A549 (cell line): ENCODE results near the gene ONECUT3. TPM values are rescaled to one million over a fixed set of nuclear protein-coding genes. Genes with fewer than 3 reads are reported as not detected.

ENCODE experiments used
- ATAC-seq, 2 experiments: fragments of 200-7000 bp in 1 of 2; fragments of >200 bp in 1 of 2; cut with Nextera tagmentation in 1 of 2; cut with Tn5 transposase in 1 of 2; 3 replicates each; pipeline versions ENCODE4 v1.8.0 to v1.9.1; 2018 to 2020; ENCODE audit warnings: mild to moderate bottlenecking in 1 of 2, moderate library complexity in 1 of 2
- CTCF ChIA-PET: fragments of 300-600 bp; sonication (Branson Sonifier 250); formaldehyde crosslinking; extraction: SDS; loops from one replicate; lab custom pipeline; 2021; ENCODE audit warnings: antibody characterized with exemption, inconsistent platforms; lab: Yijun Ruan, JAX
- POLR2A ChIA-PET: fragments of 350-600 bp; formaldehyde crosslinking; extraction: SDS; loops from one replicate; lab custom pipeline; 2021; ENCODE audit warnings: antibody characterized with exemption, inconsistent platforms; lab: Yijun Ruan, JAX
- DNase-seq, 2 experiments: peaks; one replicate each; pipeline versions ENCODE4 v3.0.0 to v3.0.0-alpha.2; 2011 to 2016; ENCODE audit warnings: low read depth in 1 of 2, low spot score in 1 of 2
- FAIRE-seq: peaks from 2 replicates; lab custom pipeline; 2011; peaks lifted over from hg19 to GRCh38; lab: Jason Lieb, UNC
- H3K27ac ChIP-seq, 2 experiments: fragments of >200 bp; sonication (Bioruptor Twin); formaldehyde crosslinking; 3 replicates each; pipeline ENCODE4 v1.5.1; 2016 to 2017
- H3K4me1 ChIP-seq: fragments of >200 bp; sonication (Bioruptor Twin); formaldehyde crosslinking; 3 replicates; pipeline ENCODE4 v1.6.1; 2016
- H3K4me2 ChIP-seq: fragments of >200 bp; sonication (Bioruptor Twin); formaldehyde crosslinking; 3 replicates; pipeline ENCODE4 v1.6.1; 2016
- H3K4me3 ChIP-seq: fragments of >200 bp; sonication (Bioruptor Twin); formaldehyde crosslinking; 3 replicates; pipeline ENCODE4 v1.5.1; 2016
- H3K9me3 ChIP-seq: fragments of >200 bp; sonication (Bioruptor Twin); formaldehyde crosslinking; 3 replicates; pipeline ENCODE4 v1.6.1; 2016
- BCL3 ChIP-seq: fragments of >200 bp; sonication (Bioruptor Twin); formaldehyde crosslinking; IDR thresholded peaks from 3 replicates; pipeline ENCODE4 v1.6.1; 2016
- BHLHE40 ChIP-seq: IDR thresholded peaks from 2 replicates; pipeline ENCODE4 v1.6.1; 2012; ENCODE audit warnings: low read depth, low read length, inconsistent platforms
- CBX2 ChIP-seq: fragments of 200-600 bp; sonication (generic); IDR thresholded peaks from 2 replicates; pipeline ENCODE4 v1.6.1; 2016; ENCODE audit warnings: low read depth, mild to moderate bottlenecking, borderline replicate concordance
- CBX8 ChIP-seq: fragments of 200-600 bp; sonication (generic); IDR thresholded peaks from 2 replicates; pipeline ENCODE4 v1.6.1; 2016
- EHF ChIP-seq: fragments of 250-450 bp; sonication (Bioruptor Pico); IDR thresholded peaks from 2 replicates; pipeline ENCODE4 v1.5.0; 2020; ENCODE audit warnings: mild to moderate bottlenecking
- EP300 ChIP-seq, 2 experiments: fragments of >200 bp; sonication (Bioruptor Twin); formaldehyde crosslinking; IDR thresholded peaks; 2 replicates in 1 of 2; 3 replicates in 1 of 2; pipeline ENCODE4 v1.6.1; 2016 to 2017
- FOSB ChIP-seq: fragments of 250-450 bp; sonication (Bioruptor Pico); IDR thresholded peaks from 2 replicates; pipeline ENCODE4 v1.5.0; 2020; ENCODE audit warnings: mild to moderate bottlenecking, moderate library complexity
- FOSL2 ChIP-seq, 2 experiments: fragments of 450-650 bp in 1 of 2; fragments of >200 bp in 1 of 2; sonication (Bioruptor Twin) in 1 of 2; formaldehyde crosslinking; IDR thresholded peaks; 2 replicates each; pipeline versions ENCODE4 v1.5.0 to v1.6.1; 2016 to 2020; ENCODE audit warnings: mild to moderate bottlenecking in 1 of 2, moderate library complexity in 1 of 2
- HDAC2 ChIP-seq: fragments of 200-600 bp; sonication (generic); IDR thresholded peaks from 2 replicates; pipeline ENCODE4 v1.6.1; 2016
- HMGXB4 ChIP-seq: fragments of 250-450 bp; sonication (Bioruptor Pico); IDR thresholded peaks from 2 replicates; pipeline ENCODE4 v1.5.0; 2021; ENCODE audit warnings: mild to moderate bottlenecking, moderate library complexity, borderline replicate concordance
- HOXB13 ChIP-seq: fragments of 250-450 bp; sonication (Bioruptor Pico); IDR thresholded peaks from 2 replicates; pipeline ENCODE4 v1.5.0; 2020; ENCODE audit warnings: low read depth, mild to moderate bottlenecking, moderate library complexity
- HOXB5 ChIP-seq: fragments of 250-450 bp; sonication (Bioruptor Pico); IDR thresholded peaks from 2 replicates; pipeline ENCODE4 v1.5.0; 2020; ENCODE audit warnings: mild to moderate bottlenecking, moderate library complexity
- JUN ChIP-seq, 2 experiments: fragments of >200 bp; sonication (Bioruptor Twin); formaldehyde crosslinking; IDR thresholded peaks; 2 replicates in 1 of 2; 3 replicates in 1 of 2; pipeline ENCODE4 v1.6.1; 2016 to 2017
- JUNB ChIP-seq: fragments of >200 bp; sonication (Bioruptor Twin); formaldehyde crosslinking; IDR thresholded peaks from 2 replicates; pipeline ENCODE4 v1.6.1; 2016
- MAX ChIP-seq: IDR thresholded peaks from 2 replicates; pipeline ENCODE4 v1.6.1; 2012
- MAZ ChIP-seq: fragments of 150-350 bp; IDR thresholded peaks from 2 replicates; pipeline ENCODE4 v1.6.1; 2014; ENCODE audit warnings: antibody characterized with exemption, low read depth, low read length, borderline replicate concordance
- MYC ChIP-seq: IDR thresholded peaks from 2 replicates; pipeline ENCODE4 v1.6.1; 2012; ENCODE audit warnings: mild to moderate bottlenecking, inconsistent platforms, low read length, improper control_type of control experiment, borderline replicate concordance
- NPAS2 ChIP-seq: fragments of 250-450 bp; sonication (Bioruptor Pico); IDR thresholded peaks from 2 replicates; pipeline ENCODE4 v1.8.0; 2022; ENCODE audit warnings: mild to moderate bottlenecking, moderate library complexity, borderline replicate concordance
- NR3C1 ChIP-seq: fragments of >200 bp; sonication (Bioruptor Twin); formaldehyde crosslinking; IDR thresholded peaks from 3 replicates; pipeline ENCODE4 v1.6.1; 2017
- PHF8 ChIP-seq: fragments of 200-600 bp; sonication (generic); IDR thresholded peaks from 2 replicates; pipeline ENCODE4 v1.6.1; 2016; ENCODE audit warnings: low read depth, mild to moderate bottlenecking, antibody characterized with exemption, moderate library complexity, borderline replicate concordance
- POLR2A ChIP-seq: IDR thresholded peaks from 2 replicates; pipeline ENCODE4 v1.6.1; 2012; ENCODE audit warnings: mild to moderate bottlenecking, low read length
- POLR2AphosphoS2 ChIP-seq: conservative IDR thresholded peaks from 2 replicates; pipeline ENCODE4 v1.6.1; 2012; ENCODE audit warnings: low read length, improper control_type of control experiment, inconsistent platforms
- RARB ChIP-seq: fragments of 250-450 bp; sonication (Bioruptor Pico); IDR thresholded peaks from 2 replicates; pipeline ENCODE4 v1.8.0; 2021; ENCODE audit warnings: mild to moderate bottlenecking, moderate library complexity
- RCOR1 ChIP-seq: fragments of 150-350 bp; IDR thresholded peaks from 2 replicates; pipeline ENCODE4 v1.6.1; 2014; ENCODE audit warnings: antibody characterized with exemption, low read length, low read depth
- REST ChIP-seq: fragments of 200-600 bp; sonication (generic); IDR thresholded peaks from 2 replicates; pipeline ENCODE4 v1.6.1; 2016; ENCODE audit warnings: antibody characterized with exemption, mild to moderate bottlenecking, moderate library complexity
- RFX5 ChIP-seq: fragments of 450-650 bp; IDR thresholded peaks from 2 replicates; pipeline ENCODE4 v1.7.1; 2014; ENCODE audit warnings: antibody characterized with exemption, mild to moderate bottlenecking, moderate library complexity
- RNF2 ChIP-seq: fragments of 200-600 bp; sonication (generic); IDR thresholded peaks from 2 replicates; pipeline ENCODE4 v1.6.1; 2016; ENCODE audit warnings: low read depth, mild to moderate bottlenecking, antibody characterized with exemption, moderate library complexity, borderline replicate concordance
- SMC3 ChIP-seq: fragments of >200 bp; sonication (Bioruptor Twin); formaldehyde crosslinking; IDR thresholded peaks from 3 replicates; pipeline ENCODE4 v1.6.1; 2018; ENCODE audit warnings: inconsistent platforms
- SREBF2 ChIP-seq: fragments of 450-650 bp; IDR thresholded peaks from 2 replicates; pipeline ENCODE4 v1.6.1; 2014; ENCODE audit warnings: mild to moderate bottlenecking, moderate library complexity
- USF2 ChIP-seq: fragments of 450-650 bp; IDR thresholded peaks from 2 replicates; pipeline ENCODE4 v1.6.1; 2014; ENCODE audit warnings: antibody characterized with exemption
- whole genome bisulfite sequencing: methylation state at CpG from one replicate; pipeline ENCODE4 v1.1.6; 2017; ENCODE audit errors: missing lambda C conversion rate; 5-methylcytosine and 5-hydroxymethylcytosine counted together
- polyA plus RNA-seq, 4 experiments: library from polyadenylated mRNA; depleted of rRNA in 3 of 4; stranded (reverse); fragments of >200 nt; fragmentation: RNase III in 1 of 4; extraction: RNeasy Plus Mini Kit Qiagen cat#74134 plus additional on column Dnase treatment in 1 of 4; gene quantifications; 2 replicates in 3 of 4; 3 replicates in 1 of 4; pipeline ENCODE4 v1.2.3, GENCODE V29; 2011 to 2017

The ONECUT3 gene
- polyA plus RNA-seq, 2 of the 4 experiments (the other 2 are of a cell fraction), result 0.01 TPM; not detected in 1

- 0% methylated on average over 1 of the region's 1 CpG for WGBS
- POLR2A ChIA-PET, result no interaction called here
- no peak for DNase-seq
- Histone ChIP-seq H3K9me3 (no peaks in the 10 kb centered on the region), H3K4me3 (no peak overlapping the region), H3K4me1 (no peaks in the 10 kb centered on the region), H3K27ac (no peak overlapping the region), H3K4me2 (no peak overlapping the region)
- FAIRE-seq, result no peak
- no peak for ATAC-seq
- CTCF ChIA-PET, result interaction anchor here (1.2 kb wide), 1 partner anchor 45 kb away, joined by 4 read pairs; no protein-coding TSS in a partner anchor
- TF ChIP-seq SREBF2 (no peak), MYC (no peak), USF2 (no peak), NR3C1 (no peak), BHLHE40 (no peak), RNF2 (no peak), RFX5 (no peak), NPAS2 (CRISPR knock-in tag) (no peak), POLR2A (no peak), HOXB13 (CRISPR knock-in tag) (no peak), HDAC2 (no peak), HOXB5 (CRISPR knock-in tag) (no peak), FOSL2 (IDR thresholded peaks at IDR 0.05) (no peak), FOSL2 (CRISPR knock-in tag; IDR thresholded peaks at IDR 0.05) (no peak), POLR2AphosphoS2 (no peak), SMC3 (no peak), EHF (no peak), HMGXB4 (no peak), FOSB (no peak)
Observed at GRCh38 chr19:1717200-1717969, 35.9 kb upstream of the ONECUT3 start.

GRCh38 chr19:1717970-1718264 lies 35.4 kb upstream of the ONECUT3 start:
- ChIA-PET CTCF (interaction anchor here (1.2 kb wide), 1 partner anchor 45 kb away, joined by 4 read pairs; no protein-coding TSS in a partner anchor), POLR2A (no interaction called here)
- Histone ChIP-seq H3K27ac (no peak overlapping the region), H3K4me1 (no peaks in the 10 kb centered on the region), H3K9me3 (no peaks in the 10 kb centered on the region)
- no peak for ATAC-seq
- DNase-seq, result no peak
- no peak for TF ChIP-seq SREBF2
- no peak for TF ChIP-seq JUN (IDR thresholded peaks at IDR 0.05)
- no peak for TF ChIP-seq HOXB13 (CRISPR knock-in tag)
- TF ChIP-seq USF2, result no peak
- no peak for TF ChIP-seq PHF8
- TF ChIP-seq RFX5, result no peak
- no peak for TF ChIP-seq MAZ
- no peak for TF ChIP-seq CBX2
- TF ChIP-seq RCOR1, result no peak
- no peak for TF ChIP-seq BHLHE40
- TF ChIP-seq REST, result no peak
- no peak for TF ChIP-seq BCL3
- no peak for TF ChIP-seq NR3C1
- TF ChIP-seq EP300 (IDR thresholded peaks at IDR 0.05), result no peak
- no peak for TF ChIP-seq CBX8
- no peak for TF ChIP-seq RARB (CRISPR knock-in tag)
- no peak for TF ChIP-seq JUNB
- TF ChIP-seq MAX, result no peak
- TF ChIP-seq, all 56 proteins: peak for 0
- 50% methylated on average over 1 of the region's 2 CpGs for WGBS
- no peak for FAIRE-seq
- no peak overlapping the region for H3K4me2 ChIP-seq
- H3K4me3 ChIP-seq, result no peak overlapping the region
